Measurements from ENCODE around the gene ITM2C. TPM values are rescaled to one million over a fixed set of nuclear protein-coding genes. Genes with fewer than 3 reads are reported as not detected.

The ITM2C gene
- total RNA-seq, 1 donor from 2014 or later, result 25.0 TPM

GRCh38 chr2:230900336-230900995, 35.7 kb downstream of the ITM2C start:
- DNase-seq (no peak), ATAC-seq (no peak)

GRCh38 chr2:230901006-230901405, 36.3 kb downstream of the ITM2C start:
- no peaks in the 10 kb centered on the region for H3K9me3 ChIP-seq
- H3K27ac ChIP-seq, result no peak overlapping the region
- intact Hi-C loops (cut with DNase I), result loop anchor here (10.0 kb wide), 1 partner anchor 84 kb away; no protein-coding TSS in a partner anchor
- H3K27me3 ChIP-seq, result no peaks in the 10 kb centered on the region
- no peaks in the 10 kb centered on the region for H3K36me3 ChIP-seq
- TF ChIP-seq CTCF (IDR thresholded peaks at IDR 0.05), result no peak
- H3K4me1 ChIP-seq, result no peaks in the 10 kb centered on the region
- DNase-seq, result no peak
- H3K4me3 ChIP-seq, result no peak overlapping the region
- ATAC-seq, result no peak

More at GRCh38 chr2:230900336-230900995, 35.7 kb downstream of the ITM2C start:
- Histone ChIP-seq H3K4me3 (no peak overlapping the region), H3K36me3 (no peaks in the 10 kb centered on the region), H3K27me3 (no peaks in the 10 kb centered on the region), H3K9me3 (no peaks in the 10 kb centered on the region), H3K4me1 (no peaks in the 10 kb centered on the region), H3K27ac (no peak overlapping the region)
- TF ChIP-seq CTCF (IDR thresholded peaks at IDR 0.05), result no peak
- intact Hi-C loops (cut with DNase I), result loop anchor here (10.0 kb wide), 1 partner anchor 84 kb away; no protein-coding TSS in a partner anchor

- Histone ChIP-seq H3K27me3 (no peaks in the 10 kb centered on the region), H3K27ac (no peak overlapping the region), H3K9me3 (no peaks in the 10 kb centered on the region), H3K4me1 (no peaks in the 10 kb centered on the region), H3K36me3 (no peaks in the 10 kb centered on the region), H3K4me3 (no peak overlapping the region)
- DNase-seq (peak; percentile 67), ATAC-seq (peak; percentile 80)
- intact Hi-C loops (cut with DNase I), result loop anchor here (10.0 kb wide), 1 partner anchor 82 kb away; no protein-coding TSS in a partner anchor
- peak; percentile 81 for TF ChIP-seq CTCF (IDR thresholded peaks at IDR 0.05)
Observed at GRCh38 chr2:230902180-230902899, 37.6 kb downstream of the ITM2C start.

GRCh38 chr2:230903231-230904150, 38.7 kb downstream of the ITM2C start:
- no peaks in the 10 kb centered on the region for H3K4me1 ChIP-seq
- DNase-seq (peak; percentile 29), ATAC-seq (no peak)
- H3K27me3 ChIP-seq, result no peaks in the 10 kb centered on the region
- TF ChIP-seq CTCF (IDR thresholded peaks at IDR 0.05), result no peak
- intact Hi-C loops (cut with DNase I), result loop anchor here (10.0 kb wide), 1 partner anchor 81 kb away; no protein-coding TSS in a partner anchor
- H3K36me3 ChIP-seq, result no peaks in the 10 kb centered on the region
- no peak overlapping the region for H3K4me3 ChIP-seq
- no peaks in the 10 kb centered on the region for H3K9me3 ChIP-seq
- no peak overlapping the region for H3K27ac ChIP-seq

- H3K4me3 ChIP-seq, result no peak overlapping the region
- H3K27ac ChIP-seq, result no peak overlapping the region
- H3K4me1 ChIP-seq, result no peaks in the 10 kb centered on the region
- no peak for TF ChIP-seq CTCF (IDR thresholded peaks at IDR 0.05)
- DNase-seq (peak; percentile 52), ATAC-seq (no peak)
- no peaks in the 10 kb centered on the region for H3K27me3 ChIP-seq
- intact Hi-C loops (cut with DNase I), result loop anchor here (10.0 kb wide), 1 partner anchor 80 kb away; no protein-coding TSS in a partner anchor
- no peaks in the 10 kb centered on the region for H3K36me3 ChIP-seq
- no peaks in the 10 kb centered on the region for H3K9me3 ChIP-seq
Observed at GRCh38 chr2:230904856-230905447, 40.2 kb downstream of the ITM2C start.

All from upper lobe of right lung (tissue), 1 donor.